Naive thymus-derived CD8-positive, alpha-beta T cell (primary cell): ENCODE data around the gene RAB40A. TPM values are rescaled to one million over a fixed set of nuclear protein-coding genes. Genes with fewer than 3 reads are reported as not detected.
"Not testable (repeated sequence)": the region's sequence is repeated elsewhere in the genome, so short reads cannot be mapped to it uniquely, and the experiment has no call there.

Experiments used
- ATAC-seq, 2 donors: fragments of 150-1000 bp; cut with Tn5 transposase in 1 of 2; sonication (Bioruptor Pico), chemical (Tn5 transposase) in 1 of 2; 1 replicate in 1 of 2; 2 replicates in 1 of 2; pipeline ENCODE4 v1.10.0; 2021; ENCODE audit warnings: mild to moderate bottlenecking in 2 of 2, moderate library complexity in 2 of 2
- POLR2A ChIA-PET: fragments of 350-600 bp; sonication (Branson Sonifier 250); formaldehyde crosslinking; loops from one replicate; lab custom pipeline; 2021; ENCODE audit warnings: antibody characterized with exemption; lab: Charles Lee
- DNase-seq, 10 donors: peaks; one replicate each; pipeline versions ENCODE4 v3.0.0 to v3.0.0-alpha.2; 2020 to 2022
- H3K27ac Mint-ChIP-seq, 10 donors: one replicate each; pipeline ENCODE4 v1.8.0; 2020 to 2022; ENCODE audit warnings: mild to moderate bottlenecking in 10 of 10, mixed read lengths in 10 of 10, moderate library complexity in 4 of 10, inconsistent platforms in 1 of 10
- H3K27me3 Mint-ChIP-seq, 5 donors: one replicate each; pipeline ENCODE4 v1.8.0; 2021 to 2022; ENCODE audit warnings: mixed read lengths in 5 of 5
- H3K36me3 Mint-ChIP-seq, 3 donors: one replicate each; pipeline ENCODE4 v1.8.0; 2020 to 2022; ENCODE audit warnings: mixed read lengths in 3 of 3, mild to moderate bottlenecking in 2 of 3, inconsistent platforms in 1 of 3
- H3K4me1 Mint-ChIP-seq, 4 donors: one replicate each; pipeline ENCODE4 v1.8.0; 2021 to 2022; ENCODE audit warnings: mixed read lengths in 4 of 4
- H3K4me3 Mint-ChIP-seq, 10 donors: one replicate each; pipeline ENCODE4 v1.8.0; 2020 to 2022; ENCODE audit warnings: mild to moderate bottlenecking in 10 of 10, mixed read lengths in 10 of 10, moderate library complexity in 6 of 10, inconsistent platforms in 1 of 10
- H3K9me3 Mint-ChIP-seq, 9 donors: one replicate each; pipeline ENCODE4 v1.8.0; 2020 to 2022; ENCODE audit warnings: mixed read lengths in 9 of 9, mild to moderate bottlenecking in 3 of 9, inconsistent platforms in 1 of 9, moderate library complexity in 1 of 9
- polyA plus RNA-seq, 3 donors: library from polyadenylated mRNA; unstranded; fragments of 300-500 nt; fragmentation: Illumina TruSeq; gene quantifications; one replicate each; pipeline ENCODE4 v1.2.3, GENCODE V29; 2021
- total RNA-seq, 8 experiments: library from RNA in 2 of 8; stranded (reverse) in 2 of 8; gene quantifications; one replicate each; pipeline ENCODE4 v1.2.3 and lab custom pipeline; 2021 to 2026

Gene RAB40A
- total and polyA plus RNA-seq, 5 experiments from 2014 or later = 0.15 TPM; not detected in 4

GRCh38 chrX:103517246-103517645, 2.0 kb downstream of the RAB40A start:
- H3K4me1 Mint-ChIP-seq = no peaks in the 10 kb centered on the region
- peaks cover 0 to 3% (median 0%) of the 10 kb centered on the region in 5 donors for H3K27me3 Mint-ChIP-seq
- POLR2A ChIA-PET = no interaction called here
- ATAC-seq (no peak), DNase-seq (no peak)
- no peak overlapping the region for H3K27ac Mint-ChIP-seq
- no peaks in the 10 kb centered on the region for H3K36me3 Mint-ChIP-seq
- no peaks in the 10 kb centered on the region for H3K9me3 Mint-ChIP-seq
- no peak overlapping the region for H3K4me3 Mint-ChIP-seq

- ATAC-seq = no peak
- Mint-ChIP-seq H3K4me3 (no peak overlapping the region), H3K36me3 (peaks cover 0 to 2% (median 0%) of the 10 kb centered on the region in 3 donors), H3K27ac (no peak overlapping the region), H3K4me1 (no peaks in the 10 kb centered on the region), H3K9me3 (no peaks in the 10 kb centered on the region), H3K27me3 (peaks cover 0 to 3% (median 1%) of the 10 kb centered on the region in 5 donors)
- DNase-seq = no peak
- POLR2A ChIA-PET = no interaction called here
These were observed 5.7 kb downstream of the RAB40A start for GRCh38 chrX:103513476-103514108.

GRCh38 chrX:103513067-103513466, 6.2 kb downstream of the RAB40A start:
- peak overlapping the region in 1 of 10 donors; percentile 13 for H3K27ac Mint-ChIP-seq
- H3K27me3 Mint-ChIP-seq = peaks cover 0 to 3% (median 1%) of the 10 kb centered on the region in 5 donors
- no peaks in the 10 kb centered on the region for H3K4me1 Mint-ChIP-seq
- H3K9me3 Mint-ChIP-seq = no peaks in the 10 kb centered on the region
- DNase-seq = no peak
- no peak for ATAC-seq
- peaks cover 0 to 2% (median 0%) of the 10 kb centered on the region in 3 donors for H3K36me3 Mint-ChIP-seq
- H3K4me3 Mint-ChIP-seq = no peak overlapping the region
- POLR2A ChIA-PET = no interaction called here

GRCh38 chrX:103510031-103510430, 9.3 kb downstream of the RAB40A start:
- H3K36me3 Mint-ChIP-seq = peaks cover 0 to 2% (median 0%) of the 10 kb centered on the region in 3 donors
- H3K27me3 Mint-ChIP-seq = peaks cover 0 to 2% (median 0%) of the 10 kb centered on the region in 5 donors
- no peak overlapping the region for H3K27ac Mint-ChIP-seq
- ATAC-seq (no peak), DNase-seq (no peak)
- POLR2A ChIA-PET = no interaction called here
- H3K4me1 Mint-ChIP-seq = no peaks in the 10 kb centered on the region
- no peak overlapping the region for H3K4me3 Mint-ChIP-seq
- H3K9me3 Mint-ChIP-seq = no peaks in the 10 kb centered on the region

- DNase-seq (no peak), ATAC-seq (no peak)
- no peak overlapping the region for H3K4me3 Mint-ChIP-seq
- H3K27ac Mint-ChIP-seq = no peak overlapping the region
- no peaks in the 10 kb centered on the region for H3K36me3 Mint-ChIP-seq
- H3K9me3 Mint-ChIP-seq = no peaks in the 10 kb centered on the region
- H3K4me1 Mint-ChIP-seq = no peaks in the 10 kb centered on the region
- POLR2A ChIA-PET = no interaction called here
- no peaks in the 10 kb centered on the region for H3K27me3 Mint-ChIP-seq
These were observed 15.5 kb downstream of the RAB40A start for GRCh38 chrX:103503853-103504207.

- no peaks in the 10 kb centered on the region for H3K4me1 Mint-ChIP-seq
- ATAC-seq = no peak
- H3K4me3 Mint-ChIP-seq = no peak overlapping the region
- no peaks in the 10 kb centered on the region for H3K36me3 Mint-ChIP-seq
- no peak for DNase-seq
- H3K9me3 Mint-ChIP-seq = no peaks in the 10 kb centered on the region
- POLR2A ChIA-PET = no interaction called here
- H3K27ac Mint-ChIP-seq = no peak overlapping the region
- H3K27me3 Mint-ChIP-seq = no peaks in the 10 kb centered on the region
These were observed 16.0 kb downstream of the RAB40A start for GRCh38 chrX:103503163-103503852.

GRCh38 chrX:103498786-103499185, 20.5 kb downstream of the RAB40A start:
- ATAC-seq (no peak), DNase-seq (no peak)
- POLR2A ChIA-PET = no interaction called here
- H3K4me3 Mint-ChIP-seq = no peak overlapping the region
- H3K4me1 Mint-ChIP-seq = no peaks in the 10 kb centered on the region
- H3K36me3 Mint-ChIP-seq = no peaks in the 10 kb centered on the region
- H3K9me3 Mint-ChIP-seq = no peaks in the 10 kb centered on the region
- H3K27me3 Mint-ChIP-seq = peaks cover 0 to 8% (median 2%) of the 10 kb centered on the region in 5 donors
- no peak overlapping the region for H3K27ac Mint-ChIP-seq

- Mint-ChIP-seq H3K4me1 (no peaks in the 10 kb centered on the region), H3K36me3 (no peaks in the 10 kb centered on the region), H3K9me3 (no peaks in the 10 kb centered on the region), H3K27ac (no peak overlapping the region), H3K4me3 (no peak overlapping the region), H3K27me3 (peaks cover 0 to 8% (median 2%) of the 10 kb centered on the region in 5 donors)
- ATAC-seq = no peak
- DNase-seq = no peak
- POLR2A ChIA-PET = no interaction called here
These were observed 23.5 kb downstream of the RAB40A start for GRCh38 chrX:103495786-103496185.

GRCh38 chrX:103493578-103493977, 25.7 kb downstream of the RAB40A start:
- H3K9me3 Mint-ChIP-seq, H3K36me3 Mint-ChIP-seq, H3K27ac Mint-ChIP-seq, H3K4me1 Mint-ChIP-seq, DNase-seq, POLR2A ChIA-PET, H3K27me3 Mint-ChIP-seq, ATAC-seq, H3K4me3 Mint-ChIP-seq: not testable (repeated sequence)

GRCh38 chrX:103489733-103490132, 29.6 kb downstream of the RAB40A start:
- ATAC-seq, POLR2A ChIA-PET, H3K27ac Mint-ChIP-seq, H3K27me3 Mint-ChIP-seq, H3K9me3 Mint-ChIP-seq, H3K4me3 Mint-ChIP-seq, H3K36me3 Mint-ChIP-seq, H3K4me1 Mint-ChIP-seq: not testable (repeated sequence)
- peak in 6 of 10 donors; percentile 3 to 24 (median 20) for DNase-seq

GRCh38 chrX:103488794-103489193, 30.5 kb downstream of the RAB40A start:
- Mint-ChIP-seq H3K27ac (no peak overlapping the region), H3K36me3 (no peaks in the 10 kb centered on the region), H3K27me3 (no peaks in the 10 kb centered on the region), H3K9me3 (no peaks in the 10 kb centered on the region), H3K4me3 (no peak overlapping the region), H3K4me1 (peaks cover 0 to 2% (median 0%) of the 10 kb centered on the region in 4 donors)
- DNase-seq = no peak
- no peak for ATAC-seq
- POLR2A ChIA-PET = no interaction called here

GRCh38 chrX:103488332-103488731, 31.0 kb downstream of the RAB40A start:
- Mint-ChIP-seq H3K27ac (no peak overlapping the region), H3K4me1 (peaks cover 0 to 3% (median 1%) of the 10 kb centered on the region in 4 donors), H3K36me3 (no peaks in the 10 kb centered on the region), H3K27me3 (no peaks in the 10 kb centered on the region), H3K4me3 (no peak overlapping the region), H3K9me3 (no peaks in the 10 kb centered on the region)
- ATAC-seq = no peak
- DNase-seq = no peak
- POLR2A ChIA-PET = no interaction called here

GRCh38 chrX:103483720-103484119, 35.6 kb downstream of the RAB40A start:
- ATAC-seq = no peak
- Mint-ChIP-seq H3K9me3 (no peaks in the 10 kb centered on the region), H3K36me3 (no peaks in the 10 kb centered on the region), H3K27me3 (no peaks in the 10 kb centered on the region), H3K4me3 (no peak overlapping the region), H3K27ac (no peak overlapping the region), H3K4me1 (peaks cover 0 to 3% (median 1%) of the 10 kb centered on the region in 4 donors)
- POLR2A ChIA-PET = interaction anchor here (0.6 kb wide), 1 partner anchor 273 kb away, joined by 5 read pairs; no protein-coding TSS in a partner anchor
- DNase-seq = peak in 1 of 10 donors; percentile 10
